GM23338 (cell line): ENCODE measurements around the gene ZDHHC16. TPM values are rescaled to one million over a fixed set of nuclear protein-coding genes. Genes with fewer than 3 reads are reported as not detected.

ENCODE experiments used
- ATAC-seq: fragments of 200-7000 bp; cut with Tn5 transposase; 3 replicates; pipeline ENCODE4 v1.9.1; 2020
- DNase-seq: peaks from one replicate; pipeline ENCODE4 v3.0.0-alpha.2; 2015; ENCODE audit warnings: low spot score
- H2AFZ ChIP-seq: fragments of 200-600 bp; sonication (generic); 2 replicates; pipeline ENCODE4 v1.8.0; 2016; ENCODE audit warnings: antibody characterized with exemption, mild to moderate bottlenecking, moderate library complexity
- H3F3A ChIP-seq: fragments of 200-600 bp; sonication (generic); replicated peaks from 2 replicates; pipeline ENCODE4 v1.8.0; 2017; ENCODE audit warnings: antibody characterized with exemption, mixed run types, low read depth
- H3K27ac ChIP-seq: fragments of 200-600 bp; sonication (generic); 2 replicates; pipeline ENCODE4 v1.6.1; 2016; ENCODE audit warnings: low read depth
- H3K27me3 ChIP-seq: fragments of 200-600 bp; sonication (generic); 2 replicates; pipeline ENCODE4 v1.8.0; 2016; ENCODE audit warnings: mild to moderate bottlenecking, mixed run types, moderate library complexity; ENCODE audit not compliant: insufficient read depth
- H3K36me3 ChIP-seq: fragments of 200-600 bp; sonication (generic); 2 replicates; pipeline ENCODE4 v1.8.0; 2016; ENCODE audit warnings: mild to moderate bottlenecking; ENCODE audit not compliant: insufficient read depth
- H3K4me1 ChIP-seq: fragments of 200-600 bp; sonication (generic); 2 replicates; pipeline ENCODE4 v1.8.0; 2016; ENCODE audit warnings: mild to moderate bottlenecking, moderate library complexity; ENCODE audit not compliant: insufficient read depth
- H3K4me2 ChIP-seq: fragments of 200-600 bp; sonication (generic); 2 replicates; pipeline ENCODE4 v1.7.1; 2017; ENCODE audit warnings: mixed run types
- H3K4me3 ChIP-seq: fragments of 200-600 bp; sonication (generic); 2 replicates; pipeline ENCODE4 v1.6.1; 2016; ENCODE audit warnings: mixed run types
- H3K79me2 ChIP-seq: fragments of 200-600 bp; sonication (generic); replicated peaks from 2 replicates; pipeline ENCODE4 v1.8.0; 2017; ENCODE audit warnings: mild to moderate bottlenecking; ENCODE audit not compliant: insufficient read depth
- H3K9me2 ChIP-seq: fragments of 200-600 bp; sonication (generic); 2 replicates; pipeline ENCODE4 v1.8.0; 2017; ENCODE audit not compliant: insufficient read depth
- H4K20me1 ChIP-seq: fragments of 200-600 bp; sonication (generic); replicated peaks from 2 replicates; pipeline ENCODE4 v1.8.0; 2017; ENCODE audit warnings: mild to moderate bottlenecking; ENCODE audit not compliant: insufficient read depth
- H3K27ac Mint-ChIP-seq: 2 replicates; pipeline ENCODE4 v1.8.0; 2020; ENCODE audit warnings: inconsistent platforms, mild to moderate bottlenecking, moderate library complexity, mixed read lengths
- H3K27me3 Mint-ChIP-seq: 3 replicates; pipeline ENCODE4 v1.8.0; 2022; ENCODE audit warnings: low read depth, mild to moderate bottlenecking, moderate library complexity, mixed read lengths, inconsistent platforms; ENCODE audit not compliant: insufficient read depth, poor library complexity
- H3K36me3 Mint-ChIP-seq: 3 replicates; pipeline ENCODE4 v1.8.0; 2021; ENCODE audit warnings: low read depth, mild to moderate bottlenecking, inconsistent platforms, moderate library complexity, mixed read lengths
- H3K4me1 Mint-ChIP-seq: 3 replicates; pipeline ENCODE4 v1.8.0; 2020; ENCODE audit warnings: mild to moderate bottlenecking, inconsistent platforms, mixed read lengths
- H3K4me3 Mint-ChIP-seq: 3 replicates; pipeline ENCODE4 v1.8.0; 2021; ENCODE audit warnings: moderate library complexity, mild to moderate bottlenecking, inconsistent platforms, mixed read lengths
- H3K9me3 Mint-ChIP-seq: 3 replicates; pipeline ENCODE4 v1.8.0; 2020; ENCODE audit warnings: moderate library complexity, mild to moderate bottlenecking, inconsistent platforms, mixed read lengths
- CTCF ChIP-seq, 2 experiments: fragments of 200-600 bp in 1 of 2; sonication (generic) in 1 of 2; conservative IDR thresholded peaks; 2 replicates each; pipeline versions ENCODE4 v1.5.1 to v1.6.1; 2016 to 2017; ENCODE audit warnings: antibody characterized with exemption in 2 of 2, low read depth in 2 of 2, mild to moderate bottlenecking in 2 of 2, moderate library complexity in 1 of 2
- ETS1 ChIP-seq: IDR thresholded peaks from 2 replicates; pipeline ENCODE4 v1.6.1; 2016; ENCODE audit warnings: antibody characterized with exemption
- EZH2 ChIP-seq: fragments of 200-600 bp; sonication (generic); IDR thresholded peaks from one replicate; pipeline ENCODE4 v1.8.0; 2017; ENCODE audit warnings: antibody characterized with exemption, mild to moderate bottlenecking, low read depth; ENCODE audit not compliant: unreplicated experiment
- JUNB ChIP-seq: IDR thresholded peaks from one replicate; pipeline ENCODE4 v1.6.1; 2016; ENCODE audit warnings: antibody characterized with exemption; ENCODE audit not compliant: unreplicated experiment
- NANOG ChIP-seq: IDR thresholded peaks from 2 replicates; pipeline ENCODE4 v1.6.1; 2016; ENCODE audit warnings: antibody characterized with exemption, borderline replicate concordance
- POLR2AphosphoS5 ChIP-seq: IDR thresholded peaks from 2 replicates; pipeline ENCODE4 v1.6.1; 2016; ENCODE audit warnings: antibody characterized with exemption, low read depth
- STAT1 ChIP-seq: IDR thresholded peaks from one replicate; pipeline ENCODE4 v1.6.1; 2016; ENCODE audit warnings: antibody characterized with exemption; ENCODE audit not compliant: unreplicated experiment
- ZNF114 ChIP-seq: fragments of 250-450 bp; sonication (Bioruptor Pico); IDR thresholded peaks from 2 replicates; pipeline ENCODE4 v1.5.0; 2020; ENCODE audit warnings: mild to moderate bottlenecking, moderate library complexity
- ZNF331 ChIP-seq: fragments of 250-450 bp; sonication (Bioruptor Pico); IDR thresholded peaks from 2 replicates; pipeline ENCODE4 v1.5.0; 2020; ENCODE audit warnings: low read depth, mild to moderate bottlenecking, moderate library complexity
- ZNF462 ChIP-seq: fragments of 250-450 bp; sonication (Bioruptor Pico); IDR thresholded peaks from 2 replicates; pipeline ENCODE4 v1.5.0; 2020; ENCODE audit warnings: mild to moderate bottlenecking, moderate library complexity
- polyA plus RNA-seq: library from polyadenylated mRNA; unstranded; fragments of >200 nt; fragmentation: Nextera tagmentation; extraction: Ambion mirVana; gene quantifications from 2 replicates; pipeline ENCODE4 v1.2.1, GENCODE V29; 2016
- total RNA-seq: library from RNA; depleted of rRNA; stranded (reverse); fragments of >200 nt; shearing (Covaris generic); gene quantifications from 2 replicates; pipeline ENCODE4 v1.2.3, GENCODE V29; 2014

Gene ZDHHC16
- total and polyA plus RNA-seq, 2 experiments from 2014 or later = 35.1 to 58.2 TPM

GRCh38 chr10:97452352-97452751 lies 6.4 kb downstream of the ZDHHC16 start:
- Mint-ChIP-seq H3K9me3 (no peaks in the 10 kb centered on the region), H3K4me3 (no peak overlapping the region), H3K27ac (no peak overlapping the region), H3K4me1 (peaks cover 3% of the 10 kb centered on the region; the same call in 1 of the 3 replicates), H3K36me3 (peaks cover 51% of the 10 kb centered on the region), H3K27me3 (peaks cover 8% of the 10 kb centered on the region)
- no peaks in the 10 kb centered on the region for H3K9me2 ChIP-seq
- no peak overlapping the region for H2AFZ ChIP-seq
- H3K36me3 ChIP-seq = peaks cover 20% of the 10 kb centered on the region; the same call in 1 of the 2 replicates
- no peak overlapping the region for H3K4me3 ChIP-seq
- peaks cover 29% of the 10 kb centered on the region for H4K20me1 ChIP-seq
- H3F3A ChIP-seq = 0 out of 2 replicates have a peak, but pooled peaks cover 10% of the 10 kb centered on the region
- H3K4me1 ChIP-seq = peaks cover 3% of the 10 kb centered on the region; the same call in 1 of the 2 replicates
- DNase-seq = no peak
- H3K79me2 ChIP-seq = peaks cover 46% of the 10 kb centered on the region
- H3K27ac ChIP-seq = no peak overlapping the region
- H3K4me2 ChIP-seq = no peak overlapping the region
- TF ChIP-seq NANOG (no peak), ZNF114 (CRISPR knock-in tag) (no peak), JUNB (no peak), STAT1 (no peak)
- ATAC-seq = no peak
- no peaks in the 10 kb centered on the region for H3K27me3 ChIP-seq

GRCh38 chr10:97454330-97455036 lies 8.5 kb downstream of the ZDHHC16 start:
- Mint-ChIP-seq H3K36me3 (peaks cover 72% of the 10 kb centered on the region), H3K27ac (no peak overlapping the region), H3K27me3 (peaks cover 15% of the 10 kb centered on the region), H3K9me3 (no peaks in the 10 kb centered on the region), H3K4me3 (no peak overlapping the region), H3K4me1 (no peaks in the 10 kb centered on the region)
- Histone ChIP-seq H3F3A (0 out of 2 replicates have a peak, but pooled peaks cover 17% of the 10 kb centered on the region), H3K4me2 (no peak overlapping the region), H3K9me2 (no peaks in the 10 kb centered on the region), H3K79me2 (peaks cover 25% of the 10 kb centered on the region), H3K4me3 (no peak overlapping the region), H4K20me1 (peaks cover 22% of the 10 kb centered on the region), H3K27me3 (no peaks in the 10 kb centered on the region), H3K36me3 (peaks cover 34% of the 10 kb centered on the region), H3K27ac (no peak overlapping the region), H3K4me1 (no peaks in the 10 kb centered on the region), H2AFZ (no peak overlapping the region)
- no peak for ATAC-seq
- DNase-seq = no peak
- TF ChIP-seq NANOG = no peak
- no peak for TF ChIP-seq ETS1
- TF ChIP-seq ZNF114 (CRISPR knock-in tag) = no peak
- TF ChIP-seq ZNF331 (CRISPR knock-in tag) = no peak
- no peak for TF ChIP-seq EZH2
- TF ChIP-seq JUNB = no peak
- TF ChIP-seq ZNF462 (CRISPR knock-in tag) = no peak
- TF ChIP-seq POLR2AphosphoS5 = no peak
- TF ChIP-seq CTCF (conservative IDR thresholded peaks at IDR 0.05; ENCODE audit: low read depth in 2 of 2) = no peak
